GM18870 (cell line): ENCODE measurements around the gene NATD1.
A peak's percentile ranks its signal among the peaks of the same experiment; 100 is the strongest.

Experiments
- ATAC-seq: cut with Tn5 transposase; IDR thresholded peaks from one replicate; pipeline ENCODE4 v1.9.1; 2021; ENCODE audit warnings: moderate library complexity; ENCODE audit not compliant: unreplicated experiment

Gene NATD1

DNA sequence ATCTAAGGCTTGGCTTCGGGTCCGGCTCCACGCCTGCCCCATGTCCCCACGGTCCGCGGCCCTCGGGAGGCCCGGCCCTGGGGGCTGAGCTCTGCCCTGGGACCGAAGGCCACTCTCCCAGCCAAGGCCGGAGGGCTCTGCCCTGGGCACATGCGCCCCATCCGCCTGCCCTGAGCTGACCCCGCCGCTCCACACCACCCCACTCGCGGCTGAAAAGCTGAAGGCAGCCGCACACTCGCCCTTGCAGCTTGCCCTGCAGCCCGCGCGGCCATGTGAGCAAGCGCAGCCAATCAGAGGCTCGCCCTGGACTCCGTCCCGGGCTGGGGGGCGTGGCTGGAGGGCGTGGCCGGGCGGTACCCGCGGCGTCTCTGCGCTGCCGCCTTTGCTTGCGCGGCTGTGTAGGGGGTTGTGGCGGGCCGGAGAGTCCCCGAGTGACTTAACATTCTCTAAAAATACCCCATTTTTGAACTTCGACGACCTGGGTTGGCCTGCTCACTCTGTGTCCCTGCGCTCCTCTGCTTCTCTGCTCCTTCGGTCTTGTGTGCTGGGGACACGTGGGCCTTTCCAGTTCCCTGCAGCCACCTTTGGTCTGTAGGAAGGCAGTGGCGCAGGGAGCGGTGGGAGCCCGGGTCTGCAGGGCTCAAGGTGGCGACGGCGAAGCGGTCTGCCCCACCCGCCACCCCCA is 22.5 kb upstream of the NATD1 start:
- peak; percentile 68 for ATAC-seq

GRCh38 chr17:21275047-21275578 is 21.9 kb upstream of the NATD1 start:
- no peak for ATAC-seq

GRCh38 chr17:21272881-21273792 is 19.9 kb upstream of the NATD1 start:
- ATAC-seq, result no peak

DNA sequence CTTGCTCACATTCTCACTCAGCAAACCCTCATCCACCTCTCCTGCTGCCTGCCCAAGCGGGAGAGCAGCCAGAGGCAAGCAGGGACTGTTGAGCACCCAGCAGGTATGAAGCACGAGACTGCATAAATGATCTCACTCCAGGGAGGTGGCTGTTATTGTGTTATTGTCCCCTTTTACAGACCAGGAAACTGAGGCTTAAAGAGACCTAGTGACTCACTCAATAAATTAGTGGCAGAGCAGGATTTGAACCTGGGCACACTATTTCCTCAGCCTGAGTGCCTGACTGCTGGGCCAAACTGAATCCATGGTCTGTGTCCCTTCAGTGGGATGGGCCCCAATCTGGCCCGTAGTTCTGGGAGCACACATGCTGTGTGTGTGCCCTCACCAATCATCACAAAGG is 19.0 kb upstream of the NATD1 start:
- ATAC-seq, result no peak

DNA sequence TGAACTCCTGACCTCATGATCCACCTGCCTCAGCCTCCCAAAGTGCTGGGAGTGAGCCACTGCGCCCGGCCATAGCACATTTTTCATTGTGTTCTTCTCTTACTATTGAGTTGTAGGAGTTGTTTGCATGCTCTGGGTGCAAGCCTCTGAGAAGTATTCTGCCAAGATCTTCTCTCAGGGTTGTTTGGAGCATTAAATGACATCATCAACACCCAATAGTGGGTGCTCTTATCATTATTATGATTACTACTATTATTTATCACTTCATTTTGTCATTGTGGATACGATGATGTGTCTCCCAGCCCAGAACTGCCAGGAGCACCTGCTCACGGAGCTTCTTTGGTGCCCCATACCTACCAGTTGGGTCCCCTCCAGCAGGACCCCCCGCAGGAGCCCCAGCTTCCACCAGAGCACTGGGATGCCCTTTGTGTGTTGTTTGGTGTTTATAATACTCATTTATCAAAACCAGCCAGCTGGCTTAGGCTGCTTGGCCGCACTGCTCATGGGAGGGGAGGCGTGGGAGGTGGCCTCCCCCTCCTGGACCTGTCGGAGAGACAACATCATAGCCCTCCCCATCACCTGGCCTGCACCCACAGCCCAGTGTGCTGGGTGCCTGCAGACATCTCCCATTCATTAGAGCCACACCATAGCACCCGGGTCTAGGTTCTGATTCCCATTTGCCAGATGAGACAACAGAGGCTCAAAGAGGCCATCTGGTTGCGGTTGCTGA is 18.4 kb upstream of the NATD1 start:
- no peak for ATAC-seq

- no peak for ATAC-seq
These were observed 16.2 kb upstream of the NATD1 start for GRCh38 chr17:21269394-21269793.

DNA sequence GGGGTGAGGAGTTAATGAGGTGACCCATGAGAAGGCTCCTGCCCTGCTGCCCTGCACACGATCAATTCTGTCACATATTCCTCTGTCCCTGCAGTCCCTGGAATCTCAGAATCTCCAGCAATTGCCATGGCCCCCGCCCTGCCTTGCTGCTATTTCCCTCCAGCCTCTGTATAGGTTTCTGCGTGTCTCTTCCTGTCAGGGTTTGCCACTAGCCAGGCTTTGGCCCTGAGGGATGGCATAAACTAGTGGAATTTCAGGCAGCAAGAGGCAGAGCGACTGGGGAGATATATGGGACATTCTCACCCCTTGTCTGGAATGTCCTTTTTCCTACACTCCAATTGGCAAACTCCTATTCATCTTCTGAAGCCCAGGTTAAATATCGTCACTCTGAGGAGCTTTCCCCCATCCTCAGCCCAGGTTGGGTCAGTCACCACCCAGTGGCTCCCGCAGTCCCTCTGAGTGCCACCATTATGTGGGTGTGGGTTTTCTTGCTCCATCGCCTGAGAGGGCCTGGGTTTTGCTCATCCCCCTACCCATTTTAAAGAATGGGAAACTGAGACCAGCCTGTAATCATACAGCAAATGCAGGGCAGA is 15.5 kb upstream of the NATD1 start:
- no peak for ATAC-seq

- ATAC-seq, result no peak
These were observed 10.2 kb upstream of the NATD1 start for GRCh38 chr17:21263376-21263775.

GRCh38 chr17:21262259-21262993 is 9.2 kb upstream of the NATD1 start:
- no peak for ATAC-seq

DNA sequence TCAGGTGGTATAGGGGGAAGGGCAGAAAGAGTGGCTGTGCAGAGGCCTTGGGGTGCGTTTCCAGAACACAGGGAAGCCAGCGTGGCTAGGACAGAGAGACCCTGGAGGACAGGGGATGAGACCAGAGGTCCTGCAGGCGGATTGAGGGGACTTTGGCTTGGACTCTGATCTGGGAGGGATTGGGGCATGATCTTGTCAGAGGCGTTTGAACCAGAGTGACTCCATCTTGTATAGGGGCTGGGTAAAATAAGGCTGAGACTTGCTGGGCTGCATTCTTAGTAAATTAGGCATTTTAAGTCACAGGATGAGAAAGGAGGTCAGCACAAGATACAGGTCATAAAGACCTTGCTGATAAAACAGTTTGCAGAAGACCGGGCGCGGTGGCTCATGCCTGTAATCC is 5.4 kb upstream of the NATD1 start:
- ATAC-seq, result no peak

DNA sequence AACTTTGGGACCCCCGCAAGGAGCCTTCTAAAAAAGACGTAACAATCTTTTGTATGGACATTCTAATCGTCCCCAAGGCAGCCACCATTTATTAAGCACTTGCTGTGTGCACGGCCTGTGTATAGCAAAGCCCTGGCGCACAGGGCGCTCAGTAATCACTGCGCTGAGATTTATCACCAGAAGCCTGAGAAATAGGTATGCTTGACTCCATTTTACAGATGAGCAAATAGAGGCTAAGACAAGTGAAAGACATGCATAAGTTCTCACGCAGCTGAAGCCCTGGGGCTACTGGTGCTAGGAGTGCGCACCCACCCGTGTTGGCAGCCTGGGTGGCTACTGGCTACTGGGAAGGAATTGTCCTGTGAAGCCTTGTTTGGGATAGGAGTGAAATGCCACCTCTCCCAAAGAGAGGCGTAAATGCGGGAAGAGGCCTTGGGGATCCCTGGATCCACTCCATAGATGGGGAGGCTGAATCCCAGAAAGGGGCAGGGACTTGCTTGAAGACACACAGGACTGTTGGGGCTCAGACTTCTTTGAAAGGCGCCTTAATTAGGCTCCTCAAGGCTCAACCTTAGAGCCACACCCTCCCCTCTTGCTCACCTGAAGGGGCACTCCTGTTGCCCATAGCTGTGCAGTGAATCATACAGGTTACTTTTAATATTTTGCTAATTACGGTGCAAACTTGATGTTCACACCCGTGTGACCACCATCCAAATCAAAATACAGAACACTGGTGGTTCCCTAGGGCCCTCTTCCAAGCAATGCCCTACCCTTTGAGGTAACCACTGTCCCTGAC is 634 bp upstream of the NATD1 start:
- ATAC-seq, result peak; percentile 11

- no peak for ATAC-seq
These were observed 868 bp downstream of the NATD1 start for GRCh38 chr17:21252289-21252795.

- no peak for ATAC-seq
These were observed 1.7 kb downstream of the NATD1 start for GRCh38 chr17:21251337-21252010.

DNA sequence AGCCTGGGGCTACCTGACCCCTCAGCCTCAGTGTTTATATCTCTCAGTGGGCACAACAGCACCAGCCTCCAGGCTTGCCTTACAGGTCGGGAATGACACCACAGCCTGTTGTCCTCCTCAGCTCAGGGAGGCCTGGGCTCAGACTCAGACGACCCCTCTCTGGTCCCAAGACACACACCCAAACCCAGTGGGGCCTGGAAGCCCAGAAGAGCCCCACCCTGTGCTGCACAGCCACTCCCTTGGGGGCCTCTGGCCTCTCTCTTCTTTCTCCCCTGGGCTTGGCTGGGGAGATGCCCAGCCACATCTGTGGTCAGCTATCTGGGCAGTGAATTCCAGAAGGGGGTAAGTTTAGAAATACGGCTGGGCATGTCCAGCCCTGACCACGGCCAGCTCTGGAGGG is 2.4 kb downstream of the NATD1 start:
- no peak for ATAC-seq

DNA sequence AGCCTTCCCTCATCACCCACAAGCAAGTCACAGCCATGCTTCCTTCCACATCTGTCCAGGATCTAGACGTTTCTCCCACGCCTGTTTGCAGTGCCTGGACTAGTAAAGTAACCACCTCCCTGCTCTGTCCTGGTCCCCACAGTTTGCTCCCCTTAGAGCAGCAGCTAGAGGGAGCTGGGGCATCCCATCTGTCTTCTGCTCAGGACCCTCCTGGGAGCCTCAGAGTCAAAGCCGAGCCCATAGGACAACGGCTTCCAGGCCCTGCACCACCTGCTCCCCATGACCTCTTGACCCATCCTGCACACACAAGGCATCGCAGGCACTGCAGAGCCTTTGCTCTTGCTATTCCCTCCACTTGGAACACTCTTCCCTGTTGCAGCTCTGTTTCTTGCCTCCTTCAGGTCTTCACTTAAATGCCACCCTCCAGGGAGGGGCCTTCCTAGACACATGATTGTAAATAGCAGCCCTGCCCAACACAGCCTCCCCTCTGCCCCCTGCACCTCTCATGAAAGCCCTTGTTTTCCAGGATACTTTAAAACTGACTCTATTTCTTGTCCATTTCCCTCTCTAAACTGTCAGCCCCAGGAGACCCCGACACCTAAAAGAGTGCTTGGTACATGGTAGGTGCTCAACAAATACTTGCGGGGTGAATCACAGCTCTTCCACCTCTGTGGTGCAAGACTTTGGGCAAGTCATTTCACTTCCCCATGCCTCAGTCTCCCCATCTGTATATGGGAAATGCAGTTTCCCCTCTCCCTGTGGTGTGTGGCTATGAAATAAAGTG is 3.1 kb downstream of the NATD1 start:
- no peak for ATAC-seq

GRCh38 chr17:21249086-21249795 is 4.0 kb downstream of the NATD1 start:
- ATAC-seq, result no peak

DNA sequence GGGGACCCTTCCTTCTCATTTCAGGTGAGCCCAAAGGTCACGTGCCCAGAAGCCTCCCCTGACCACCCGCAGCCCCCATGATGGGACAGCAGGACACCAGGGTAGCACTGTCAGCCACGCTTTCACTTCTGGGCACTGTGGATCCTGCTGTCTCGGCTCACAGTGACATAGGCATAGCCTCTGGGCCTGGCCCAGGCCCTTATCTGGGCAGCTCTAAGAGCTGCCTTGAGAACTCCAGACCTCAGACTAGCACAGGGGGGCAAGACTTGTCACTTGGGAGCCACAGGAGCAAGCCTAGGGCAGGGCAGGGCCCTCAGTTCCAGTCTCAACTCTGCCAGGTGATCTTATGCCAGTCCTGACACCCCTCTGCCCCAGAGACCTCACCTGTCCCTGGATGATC is 4.7 kb downstream of the NATD1 start:
- no peak for ATAC-seq
